UCSD-AML1 (cell line): ENCODE data around the gene NSD2.

Experiments used
- DNase-seq: peaks from one replicate; lab custom pipeline; 2025; ENCODE audit not compliant: unreplicated experiment; lab: John Stamatoyannopoulos, UW

Gene NSD2

GRCh38 chr4:1939664-1940509, 68.7 kb downstream of the NSD2 start:
- DNase-seq, result no peak

- no peak for DNase-seq
Observed at GRCh38 chr4:1940566-1940965, 69.4 kb downstream of the NSD2 start.

- no peak for DNase-seq
Observed at GRCh38 chr4:1943928-1944327, 72.7 kb downstream of the NSD2 start.

- DNase-seq, result no peak
Observed at GRCh38 chr4:1945124-1945895, 74.1 kb downstream of the NSD2 start.

- no peak for DNase-seq
Observed at GRCh38 chr4:1945912-1946311, 74.7 kb downstream of the NSD2 start.

- no peak for DNase-seq
Observed at GRCh38 chr4:1948232-1948631, 77.0 kb downstream of the NSD2 start.

GRCh38 chr4:1948892-1949436, 77.8 kb downstream of the NSD2 start:
- DNase-seq, result no peak

- DNase-seq, result no peak
Observed at GRCh38 chr4:1950369-1950768, 79.2 kb downstream of the NSD2 start.

- DNase-seq, result no peak
Observed at GRCh38 chr4:1952058-1952700, 81.0 kb downstream of the NSD2 start.

GRCh38 chr4:1952719-1953118, 81.5 kb downstream of the NSD2 start:
- DNase-seq, result no peak

- no peak for DNase-seq
Observed at GRCh38 chr4:1953335-1953734, 82.1 kb downstream of the NSD2 start.

GRCh38 chr4:1956631-1957030, 85.4 kb downstream of the NSD2 start:
- DNase-seq, result no peak

- DNase-seq, result no peak
Observed at GRCh38 chr4:1958276-1959103, 87.3 kb downstream of the NSD2 start.

GRCh38 chr4:1959104-1959384, 87.9 kb downstream of the NSD2 start:
- DNase-seq, result no peak

- DNase-seq, result no peak
Observed at GRCh38 chr4:1960170-1960825, 89.1 kb downstream of the NSD2 start.

GRCh38 chr4:1961038-1961437, 89.8 kb downstream of the NSD2 start:
- no peak for DNase-seq

GRCh38 chr4:1961563-1961962, 90.4 kb downstream of the NSD2 start:
- DNase-seq, result no peak

- no peak for DNase-seq
Observed at GRCh38 chr4:1962980-1963379, 91.8 kb downstream of the NSD2 start.

GRCh38 chr4:1964443-1964842, 93.2 kb downstream of the NSD2 start:
- no peak for DNase-seq

GRCh38 chr4:1964971-1965370, 93.8 kb downstream of the NSD2 start:
- DNase-seq, result no peak
